ENCODE data around the gene ZNF419.
A peak's percentile ranks its signal among the peaks of the same experiment; 100 is the strongest.
"Not testable (repeated sequence)": the region's sequence is repeated elsewhere in the genome, so short reads cannot be mapped to it uniquely, and the experiment has no call there.

The ZNF419 gene

GRCh38 chr19:57487477-57488298 lies at the start of gene ZNF419:
Gene ZNF419 (plus strand): TSS chr19:57487750. CDS start chr19:57487951, 201 bp downstream.
- peak; percentile 94 for DNase-seq (ENCODE audit: low spot score)

GRCh38 chr19:57437931-57438330 lies 49.6 kb upstream of the ZNF419 start:
- no peak for DNase-seq (ENCODE audit: low spot score)

GRCh38 chr19:57438925-57439324 lies 48.6 kb upstream of the ZNF419 start:
- DNase-seq (ENCODE audit: low spot score) = no peak

GRCh38 chr19:57441979-57442752 lies 45.4 kb upstream of the ZNF419 start:
- no peak for DNase-seq (ENCODE audit: low spot score)

- DNase-seq (ENCODE audit: low spot score) = no peak
Observed at GRCh38 chr19:57443121-57443696, 44.3 kb upstream of the ZNF419 start.

- DNase-seq (ENCODE audit: low spot score) = no peak
Observed at GRCh38 chr19:57452307-57452706, 35.2 kb upstream of the ZNF419 start.

GRCh38 chr19:57465680-57466381 lies 21.7 kb upstream of the ZNF419 start:
- peak; percentile 45 for DNase-seq (ENCODE audit: low spot score)

GRCh38 chr19:57466489-57466888 lies 21.1 kb upstream of the ZNF419 start:
- DNase-seq (ENCODE audit: low spot score) = no peak

GRCh38 chr19:57473646-57474045 lies 13.9 kb upstream of the ZNF419 start:
- no peak for DNase-seq (ENCODE audit: low spot score)

- DNase-seq (ENCODE audit: low spot score) = peak; percentile 94
Observed at GRCh38 chr19:57477191-57478008, 10.2 kb upstream of the ZNF419 start, which contains the start of gene ZNF772. Gene ZNF772 (minus strand): TSS chr19:57477566. CDS start chr19:57477309, 257 bp downstream.

- not testable (repeated sequence) for DNase-seq (ENCODE audit: low spot score)
Observed at GRCh38 chr19:57488299-57488644, 722 bp downstream of the ZNF419 start.

- not testable (repeated sequence) for DNase-seq (ENCODE audit: low spot score)
Observed at GRCh38 chr19:57499332-57499679, 11.8 kb downstream of the ZNF419 start.

- peak; percentile 95 for DNase-seq (ENCODE audit: low spot score)
Observed at GRCh38 chr19:57499680-57500395, 12.3 kb downstream of the ZNF419 start, which contains the start of gene ZNF773. Gene ZNF773 (plus strand): TSS chr19:57499938. CDS start chr19:57500081, 143 bp downstream.

GRCh38 chr19:57500400-57500799 lies 12.8 kb downstream of the ZNF419 start:
- not testable (repeated sequence) for DNase-seq (ENCODE audit: low spot score)

GRCh38 chr19:57506163-57506562 lies 18.6 kb downstream of the ZNF419 start:
- DNase-seq (ENCODE audit: low spot score) = no peak

GRCh38 chr19:57511484-57511883 lies 23.9 kb downstream of the ZNF419 start:
- DNase-seq (ENCODE audit: low spot score) = no peak

- DNase-seq (ENCODE audit: low spot score) = no peak
Observed at GRCh38 chr19:57512845-57513244, 25.3 kb downstream of the ZNF419 start.

GRCh38 chr19:57515255-57515654 lies 27.7 kb downstream of the ZNF419 start:
- DNase-seq (ENCODE audit: low spot score) = no peak

- not testable (repeated sequence) for DNase-seq (ENCODE audit: low spot score)
Observed at GRCh38 chr19:57518021-57518420, 30.5 kb downstream of the ZNF419 start.

GRCh38 chr19:57527136-57527881 lies 39.8 kb downstream of the ZNF419 start, which contains the start of gene ZNF549:
Gene ZNF549 (plus strand): TSS chr19:57527356. CDS start chr19:57527574, 218 bp downstream.
- peak; percentile 95 for DNase-seq (ENCODE audit: low spot score)
